Stimulated activated CD8-positive, alpha-beta memory T cell treated with anti-CD3 and anti-CD28 coated beads, Interleukin-7, amount 100 ng/mL, for 24 hours (primary cell): ENCODE measurements around the gene SSBP2.

Experiments
- DNase-seq: peaks from one replicate; pipeline ENCODE4 v3.0.0-alpha.2; 2020; ENCODE audit warnings: low read depth

SSBP2 gene

DNA sequence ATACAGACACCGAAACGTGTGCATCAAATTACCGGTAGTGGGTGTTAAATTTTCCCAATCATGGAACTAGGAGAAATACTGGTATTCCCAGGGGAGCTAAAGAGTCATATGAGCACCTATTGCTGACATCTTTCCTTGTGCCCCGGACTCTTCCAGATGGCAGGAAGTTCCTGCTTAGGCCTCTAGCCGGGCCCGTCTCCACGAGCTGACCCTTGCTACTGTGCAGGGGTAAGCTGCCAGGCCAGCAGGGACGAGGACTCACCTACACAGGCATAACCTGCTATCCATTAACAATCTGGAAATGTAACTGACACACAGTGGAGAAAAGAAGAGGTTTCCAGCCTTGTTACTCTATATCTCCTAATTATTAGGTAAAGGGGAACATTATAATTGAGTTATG, 16.2 kb upstream of the SSBP2 start:
- no peak for DNase-seq

DNA sequence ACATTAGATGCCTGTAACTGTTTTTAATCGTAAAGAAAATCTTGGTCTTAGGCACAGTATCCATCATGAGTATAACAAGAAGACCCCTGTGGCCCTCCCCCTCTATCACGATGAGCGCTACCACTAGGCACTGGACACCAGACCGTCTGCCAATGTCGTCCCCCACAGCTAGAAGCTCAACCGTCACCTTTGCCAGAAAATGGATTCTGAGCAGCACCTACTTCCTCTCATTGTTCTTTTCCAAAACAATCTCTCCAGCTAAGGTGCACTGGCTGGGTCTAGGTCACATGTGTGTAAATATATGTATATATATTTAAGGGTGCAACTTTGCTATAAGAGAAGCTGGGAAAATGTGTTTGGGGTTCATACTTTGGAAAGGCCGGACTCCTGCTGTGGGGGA, 15.7 kb upstream of the SSBP2 start:
- no peak for DNase-seq

GRCh38 chr5:81763294-81763928, 12.5 kb upstream of the SSBP2 start:
- DNase-seq, result no peak

- no peak for DNase-seq
Measured at GRCh38 chr5:81762853-81763252, 12.0 kb upstream of the SSBP2 start.

GRCh38 chr5:81762401-81762800, 11.5 kb upstream of the SSBP2 start:
- DNase-seq, result no peak

DNA sequence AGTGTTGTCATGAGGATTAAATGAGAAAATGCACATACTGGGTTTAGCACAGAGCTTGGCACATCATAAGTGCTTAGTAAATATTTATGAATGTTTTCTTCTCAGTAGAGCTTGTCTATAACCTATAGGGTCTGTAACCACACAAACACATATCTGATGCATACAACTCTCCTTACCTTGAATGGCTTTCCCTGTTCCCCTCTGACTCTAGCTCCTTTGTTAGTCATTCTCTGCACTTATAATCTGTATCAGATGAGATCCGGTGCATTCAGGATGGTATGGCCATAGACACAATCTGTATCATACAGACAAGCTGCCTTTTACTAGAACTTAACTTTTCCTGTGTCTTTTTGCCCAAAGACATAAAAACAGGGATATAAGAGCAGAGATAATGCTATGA, 11.1 kb upstream of the SSBP2 start:
- DNase-seq, result no peak

- DNase-seq, result no peak
Measured at GRCh38 chr5:81761270-81761669, 10.4 kb upstream of the SSBP2 start.

- DNase-seq, result no peak
Measured at GRCh38 chr5:81760521-81760920, 9.6 kb upstream of the SSBP2 start.

DNA sequence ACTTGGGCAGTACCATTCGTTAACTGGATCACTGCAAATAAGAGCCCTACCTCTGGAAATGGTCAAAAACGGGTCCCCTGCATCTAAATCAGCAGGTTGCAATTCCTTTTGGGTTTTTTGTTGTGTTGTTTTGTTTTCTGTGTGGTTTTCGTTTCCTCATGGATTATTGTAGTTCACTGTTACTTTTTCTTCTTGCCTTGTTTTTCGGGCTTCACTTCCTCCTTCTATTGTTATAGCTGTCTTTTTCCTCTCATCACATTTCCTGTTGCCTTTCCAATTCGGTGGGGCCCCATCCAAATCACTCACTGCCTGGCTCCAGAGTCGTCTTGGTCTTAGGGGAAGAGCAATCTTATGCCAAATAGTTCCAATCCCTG, 8.7 kb upstream of the SSBP2 start:
- DNase-seq, result no peak

DNA sequence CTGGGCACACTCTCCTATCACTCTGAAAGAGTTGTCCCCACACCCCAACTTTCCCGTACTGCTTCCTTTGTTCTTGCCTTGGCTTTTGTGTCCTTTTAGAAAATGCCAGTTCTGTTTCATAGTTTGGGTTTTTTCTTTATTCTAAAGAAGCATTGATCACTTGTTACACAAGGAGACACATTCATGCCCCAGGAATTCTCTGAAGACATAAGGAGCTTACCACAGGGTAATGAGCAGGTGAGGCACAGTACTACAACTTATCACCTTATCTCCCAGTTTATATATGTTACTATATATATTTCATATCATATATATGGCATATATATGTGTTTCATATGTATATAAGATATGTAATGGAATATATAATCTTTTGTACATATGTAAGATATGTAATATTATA, 6.5 kb upstream of the SSBP2 start:
- DNase-seq, result no peak

- DNase-seq, result no peak
Measured at GRCh38 chr5:81756016-81756415, 5.1 kb upstream of the SSBP2 start.

DNA sequence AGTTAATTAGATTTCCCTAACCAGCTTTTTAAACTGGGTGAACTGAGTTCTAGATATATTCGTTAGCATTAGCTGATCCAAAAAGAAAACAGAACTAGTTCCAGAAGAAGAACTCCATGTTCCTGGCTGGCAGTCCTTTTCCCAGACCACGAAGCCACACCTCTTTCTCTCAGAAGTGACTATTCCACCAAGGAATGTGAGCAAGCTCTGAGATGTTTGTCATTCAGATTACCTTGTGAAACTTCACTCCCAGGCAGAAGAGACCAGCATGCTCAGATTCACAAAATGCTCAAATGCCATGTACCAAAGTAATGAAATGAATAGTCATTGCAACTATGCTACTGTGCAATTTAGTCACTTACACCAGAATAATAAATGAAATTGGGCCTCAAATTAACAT, 4.4 kb upstream of the SSBP2 start:
- no peak for DNase-seq

DNA sequence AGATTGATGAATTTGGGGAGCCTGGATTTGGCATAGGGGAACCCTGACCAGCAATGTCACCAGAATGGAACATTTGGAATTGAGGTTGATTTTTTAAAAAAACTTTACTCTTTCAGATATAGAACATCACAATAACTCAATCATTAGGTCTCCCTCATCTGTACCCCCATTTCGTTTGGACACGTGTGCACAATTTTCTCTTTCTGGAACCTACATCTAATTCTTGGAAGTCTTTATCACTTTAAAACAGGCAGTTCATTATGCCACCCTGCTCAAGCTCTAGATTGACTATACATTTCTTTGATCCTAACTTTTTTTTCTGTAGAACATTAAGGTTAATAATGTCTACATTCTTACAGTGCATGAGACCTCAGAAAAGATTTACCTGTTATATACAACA, 3.7 kb upstream of the SSBP2 start:
- DNase-seq, result no peak

DNA sequence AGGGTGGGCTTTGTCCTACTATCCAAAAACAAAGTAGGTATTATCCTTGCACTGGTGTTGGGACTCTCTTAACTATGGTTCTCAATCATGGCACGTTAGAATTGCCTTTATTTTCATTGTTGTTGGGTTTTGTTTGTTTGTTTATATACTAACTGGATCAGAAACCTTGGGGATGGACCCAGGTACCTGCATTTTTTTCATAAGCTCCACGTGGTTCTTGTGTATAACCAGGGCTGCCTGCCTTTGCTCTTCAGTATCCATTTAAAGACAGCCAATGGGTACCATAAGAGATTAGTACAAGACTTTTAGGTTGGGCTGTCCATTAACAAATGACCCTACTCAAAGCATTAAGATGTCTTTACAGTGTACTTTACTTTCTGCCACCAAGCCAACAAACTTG, 2.5 kb upstream of the SSBP2 start:
- DNase-seq, result no peak

- DNase-seq, result no peak
Measured at GRCh38 chr5:81752644-81752963, 1.7 kb upstream of the SSBP2 start.

- no peak for DNase-seq
Measured at GRCh38 chr5:81751836-81752643, 1.1 kb upstream of the SSBP2 start.

DNA sequence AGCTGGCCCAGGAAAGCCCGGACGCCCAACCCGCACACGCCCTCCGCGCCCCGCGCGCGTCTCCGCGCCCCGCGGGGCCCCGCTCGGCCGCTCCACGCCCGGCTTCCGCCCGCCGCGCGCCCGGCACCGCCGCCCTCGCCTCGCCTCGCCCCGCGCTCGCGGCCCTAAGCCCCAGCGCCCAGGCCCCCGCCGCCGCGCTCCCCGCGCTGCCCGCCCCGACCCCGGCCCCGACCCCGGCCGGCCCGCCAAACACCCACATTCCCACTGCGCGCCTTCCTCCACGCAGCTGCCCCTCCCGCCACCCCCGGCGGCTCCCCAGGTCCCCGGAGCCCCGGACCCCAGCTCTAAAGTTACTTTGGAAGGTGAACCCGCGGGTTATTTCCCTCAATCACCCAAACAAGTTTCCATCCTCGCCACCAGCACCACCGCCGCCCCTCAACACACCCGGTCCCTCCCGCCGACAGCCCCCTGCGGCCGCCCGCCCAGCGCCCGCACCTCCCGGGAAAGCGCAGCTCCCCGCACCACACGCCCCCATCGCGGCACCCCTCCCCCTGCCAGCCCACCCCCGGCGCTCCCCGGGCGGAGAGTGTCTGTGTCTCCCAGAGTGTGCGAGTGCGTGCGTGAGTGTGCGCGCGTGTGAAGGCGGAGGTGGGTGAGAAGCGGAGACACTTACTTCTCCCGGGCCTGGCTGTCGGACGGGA, 439 bp downstream of the SSBP2 start:
- no peak for DNase-seq

GRCh38 chr5:81749561-81750307, 1.2 kb downstream of the SSBP2 start:
- DNase-seq, result no peak

- no peak for DNase-seq
Measured at GRCh38 chr5:81749192-81749560, 1.7 kb downstream of the SSBP2 start.

GRCh38 chr5:81748556-81748955, 2.3 kb downstream of the SSBP2 start:
- no peak for DNase-seq

GRCh38 chr5:81747030-81747429, 3.9 kb downstream of the SSBP2 start:
- DNase-seq, result no peak

DNA sequence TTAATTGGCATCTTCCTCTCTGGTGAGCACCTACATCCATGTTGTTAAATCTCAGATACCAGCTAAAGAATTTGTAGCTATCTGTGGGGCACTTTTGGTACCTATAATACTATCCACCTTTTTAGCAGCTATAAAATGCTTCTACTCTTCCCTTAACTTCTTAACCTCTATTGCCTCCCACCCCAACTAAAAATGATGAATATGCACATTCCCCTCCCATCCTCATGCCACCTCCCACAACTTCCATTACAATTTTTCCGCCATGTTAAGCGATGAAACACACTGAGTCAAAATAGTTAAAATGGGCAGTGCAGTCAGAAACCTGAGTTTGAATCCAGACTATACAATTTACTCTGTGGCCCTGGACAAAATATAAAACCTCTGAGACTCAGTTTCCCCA, 10.1 kb downstream of the SSBP2 start:
- no peak for DNase-seq

DNA sequence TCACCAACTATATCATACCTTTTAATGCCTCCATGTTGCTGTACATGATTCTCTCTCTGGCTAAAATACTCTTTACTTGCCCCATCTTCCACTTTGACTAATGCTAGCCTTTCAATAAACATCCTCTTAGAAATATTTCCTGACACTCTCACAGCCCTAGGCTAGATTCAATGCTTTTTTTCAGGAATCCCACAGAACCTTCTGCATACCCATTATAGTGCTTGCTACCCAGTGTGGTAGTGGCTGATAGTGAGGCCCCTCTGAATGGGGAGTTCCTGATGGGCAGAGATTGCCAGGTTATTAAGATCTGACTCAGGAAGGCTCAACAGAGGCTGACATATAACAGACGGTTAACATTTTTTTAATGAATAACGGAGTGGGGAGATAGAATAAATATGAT, 11.6 kb downstream of the SSBP2 start:
- DNase-seq, result no peak
